NT2/D1 (cell line): Measurements from ENCODE around the gene LRRC49.

ENCODE experiments used
- SUZ12 ChIP-seq: IDR thresholded peaks from 2 replicates; pipeline ENCODE4 v1.6.1; 2011; ENCODE audit not compliant: insufficient read length, insufficient read depth; ENCODE audit errors: extremely low read depth
- YY1 ChIP-seq: IDR thresholded peaks from 2 replicates; pipeline ENCODE4 v1.6.1; 2011; ENCODE audit not compliant: insufficient read length, insufficient read depth

GRCh38 chr15:70962084-70962483 is 69.5 kb downstream of the LRRC49 start:
- TF ChIP-seq SUZ12 (no peak), YY1 (no peak)
